Raji (cell line): ENCODE measurements around the gene GSTA3.

ENCODE experiments used
- POLR2A ChIP-seq: IDR thresholded peaks from 2 replicates; pipeline ENCODE4 v1.6.1; 2011; ENCODE audit warnings: low read depth, low read length, control low read depth; ENCODE audit not compliant: insufficient read depth

The GSTA3 gene

DNA sequence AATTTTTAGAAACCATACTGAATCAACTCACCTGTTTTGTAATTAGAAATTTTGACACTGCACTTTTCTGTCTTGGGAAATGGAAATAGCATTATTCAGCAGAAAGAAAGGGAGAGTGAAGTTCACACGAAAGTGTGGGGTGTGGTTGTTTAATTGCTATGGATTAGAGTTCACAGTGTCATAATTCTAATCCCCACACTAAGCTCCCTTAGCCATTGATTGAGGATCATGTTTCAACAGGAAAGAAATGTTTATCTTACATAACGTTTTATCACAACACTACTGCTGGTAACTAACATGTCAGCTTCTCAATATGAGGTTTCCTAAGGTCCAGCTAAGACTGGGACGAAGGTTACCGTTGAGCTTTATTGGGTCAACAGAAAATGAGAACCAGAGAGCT, 37.5 kb downstream of the GSTA3 start:
- TF ChIP-seq POLR2A: no peak

DNA sequence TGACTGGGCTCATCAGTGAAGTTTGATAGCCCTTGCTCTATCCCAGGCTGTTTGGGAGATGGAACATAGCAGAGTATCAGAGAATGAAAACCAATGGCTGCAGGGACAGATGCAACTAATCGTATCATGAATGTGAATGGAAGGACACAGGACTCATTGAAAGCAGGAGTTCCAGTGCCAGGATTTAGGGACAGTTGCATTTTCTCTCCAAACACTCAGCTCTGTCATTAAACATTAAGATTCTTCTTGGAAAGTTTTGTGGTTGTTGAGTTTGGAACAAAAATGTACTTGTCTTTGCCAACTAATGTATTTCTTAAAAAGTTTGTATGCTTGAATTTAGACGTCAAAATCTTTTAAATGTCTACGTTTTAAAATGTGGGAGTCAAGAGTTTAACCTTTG, 37.9 kb downstream of the GSTA3 start:
- no peak for TF ChIP-seq POLR2A

DNA sequence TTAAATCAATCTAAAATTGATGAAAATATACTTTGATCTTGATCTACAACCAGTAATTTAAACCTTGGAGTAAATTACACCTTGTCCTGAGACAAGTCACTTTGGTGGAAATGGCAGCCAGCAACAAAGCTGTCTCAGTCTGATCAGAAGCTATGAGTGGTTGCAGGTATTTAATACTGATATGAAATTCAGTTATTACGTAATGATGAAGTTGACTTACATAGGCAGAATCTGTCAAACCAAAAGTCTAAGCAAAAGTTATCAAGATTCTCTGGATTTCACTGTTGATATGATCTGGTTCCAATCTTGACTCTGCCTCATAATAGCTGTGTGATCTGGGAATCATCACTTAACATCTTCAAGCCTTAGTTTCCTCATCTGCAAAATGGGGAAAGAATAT, 41.3 kb downstream of the GSTA3 start:
- TF ChIP-seq POLR2A: no peak

DNA sequence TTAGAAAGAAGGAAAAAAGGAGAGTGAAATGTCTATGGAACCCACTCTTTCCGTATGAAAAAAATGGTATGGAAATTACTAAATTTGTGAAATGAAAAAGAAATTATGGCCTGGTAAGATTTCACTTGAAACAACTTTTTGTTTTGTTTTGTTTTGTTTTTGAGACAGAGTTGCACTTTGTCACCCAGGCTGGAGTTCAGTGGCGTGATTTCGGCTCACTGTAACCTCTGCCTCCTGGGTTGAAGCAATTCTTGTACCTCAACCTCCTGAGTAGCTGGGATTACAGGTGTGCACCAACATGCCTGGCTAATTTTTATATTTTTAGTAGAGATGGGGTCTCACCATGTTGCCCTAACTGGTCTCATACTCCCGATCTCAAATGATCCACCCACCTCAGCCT, 51.1 kb downstream of the GSTA3 start:
- no peak for TF ChIP-seq POLR2A

DNA sequence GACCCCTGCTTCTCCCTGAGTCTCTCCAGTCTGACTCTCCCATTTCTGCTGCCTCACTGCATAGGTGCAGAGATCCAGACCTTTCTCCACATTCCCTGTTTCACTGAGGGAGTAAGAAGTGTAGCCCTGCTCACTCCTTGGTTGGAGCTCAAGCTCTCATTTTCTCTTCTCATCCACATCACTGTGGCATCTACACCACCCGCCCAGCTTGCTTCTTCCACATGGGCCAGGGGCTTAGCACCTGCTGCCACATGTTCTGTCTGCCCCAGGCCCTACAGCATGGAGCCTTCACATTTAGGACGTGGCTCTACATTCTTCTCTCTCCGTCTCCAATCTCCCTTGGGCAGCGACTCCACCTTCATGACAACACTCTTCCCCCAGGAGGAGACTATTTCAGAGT, 60.4 kb downstream of the GSTA3 start:
- TF ChIP-seq POLR2A: no peak
